GM19328 (cell line): ENCODE data around the gene RTN1.

Experiments
- ATAC-seq: cut with Tn5 transposase; IDR thresholded peaks from one replicate; pipeline ENCODE4 v1.9.1; 2021; ENCODE audit warnings: mild to moderate bottlenecking, moderate library complexity; ENCODE audit not compliant: unreplicated experiment

Gene RTN1

GRCh38 chr14:59870277-59871165 lies at the start of gene RTN1:
RTN1 (minus strand) TSS chr14:59870776; CDS start chr14:59870630, 146 bp downstream.
- ATAC-seq: peak; percentile 50

- ATAC-seq: no peak
Observed at GRCh38 chr14:59920378-59920683, 49.8 kb upstream of the RTN1 start.

- ATAC-seq: no peak
Observed at GRCh38 chr14:59919570-59920377, 49.2 kb upstream of the RTN1 start, which contains the start of gene LRRC9. LRRC9 (plus strand) TSS chr14:59920144.

- ATAC-seq: no peak
Observed at GRCh38 chr14:59918824-59919569, 48.4 kb upstream of the RTN1 start.

GRCh38 chr14:59913187-59913586 lies 42.6 kb upstream of the RTN1 start:
- no peak for ATAC-seq

- ATAC-seq: no peak
Observed at GRCh38 chr14:59912443-59912842, 41.9 kb upstream of the RTN1 start.

- no peak for ATAC-seq
Observed at GRCh38 chr14:59905188-59905587, 34.6 kb upstream of the RTN1 start.

GRCh38 chr14:59904184-59904583 lies 33.6 kb upstream of the RTN1 start:
- no peak for ATAC-seq

GRCh38 chr14:59900556-59900955 lies 30.0 kb upstream of the RTN1 start:
- no peak for ATAC-seq

GRCh38 chr14:59897757-59898383 lies 27.3 kb upstream of the RTN1 start:
- no peak for ATAC-seq

GRCh38 chr14:59895721-59896120 lies 25.1 kb upstream of the RTN1 start:
- no peak for ATAC-seq

- no peak for ATAC-seq
Observed at GRCh38 chr14:59890676-59891075, 20.1 kb upstream of the RTN1 start.

- ATAC-seq: no peak
Observed at GRCh38 chr14:59882957-59883356, 12.4 kb upstream of the RTN1 start.

GRCh38 chr14:59871166-59871495 lies 555 bp upstream of the RTN1 start:
- no peak for ATAC-seq

- ATAC-seq: no peak
Observed at GRCh38 chr14:59869381-59870255, 958 bp downstream of the RTN1 start.

GRCh38 chr14:59868021-59868420 lies 2.6 kb downstream of the RTN1 start:
- no peak for ATAC-seq

GRCh38 chr14:59863806-59864525 lies 6.6 kb downstream of the RTN1 start:
- ATAC-seq: no peak

- no peak for ATAC-seq
Observed at GRCh38 chr14:59857328-59857727, 13.2 kb downstream of the RTN1 start.

GRCh38 chr14:59852350-59852749 lies 18.2 kb downstream of the RTN1 start:
- ATAC-seq: no peak
